HG02571 (cell line): Measurements from ENCODE around the gene ARHGAP45.

Experiments
- ATAC-seq: cut with Tn5 transposase; IDR thresholded peaks from one replicate; pipeline ENCODE4 v1.9.1; 2021; ENCODE audit warnings: mild to moderate bottlenecking, moderate library complexity; ENCODE audit not compliant: unreplicated experiment

The ARHGAP45 gene

DNA sequence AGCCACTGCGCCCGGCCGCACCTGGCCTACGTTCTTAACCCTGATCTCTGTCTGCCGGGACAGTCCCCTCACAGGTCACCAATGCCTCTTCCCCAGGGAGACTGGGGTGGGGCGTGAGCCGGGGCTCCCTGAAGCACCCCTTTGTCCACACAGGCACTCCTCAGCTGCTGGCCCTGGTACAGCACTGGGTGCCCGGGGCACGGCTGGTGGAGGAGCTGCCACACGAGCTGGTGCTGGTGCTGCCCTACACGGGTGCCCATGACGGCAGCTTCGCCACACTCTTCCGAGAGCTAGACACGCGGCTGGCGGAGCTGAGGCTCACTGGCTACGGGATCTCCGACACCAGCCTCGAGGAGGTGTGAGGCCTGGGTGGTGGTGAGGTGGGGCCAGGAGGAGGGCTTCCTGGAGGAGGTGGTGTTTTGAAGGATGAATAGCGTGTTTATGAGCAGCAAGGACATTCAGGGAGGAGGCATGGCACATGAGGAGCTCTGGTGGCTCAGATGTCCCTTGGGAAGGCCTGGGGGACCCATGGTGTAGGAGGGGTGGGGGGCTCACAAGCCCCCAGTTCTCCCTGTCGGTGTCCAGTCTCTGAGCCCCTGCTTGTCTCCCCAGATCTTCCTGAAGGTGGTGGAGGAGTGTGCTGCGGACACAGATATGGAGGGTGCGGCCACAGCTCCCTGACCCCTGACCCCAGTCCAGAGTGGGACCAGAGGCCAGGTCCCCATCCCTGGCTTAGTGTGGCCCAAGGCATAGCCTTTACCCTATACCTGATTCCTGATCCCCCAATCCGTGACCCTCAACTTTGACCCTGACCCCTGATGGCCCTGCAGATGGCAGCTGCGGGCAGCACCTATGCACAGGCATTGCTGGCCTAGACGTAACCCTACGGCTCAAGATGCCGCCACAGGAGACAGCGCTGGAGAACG, 13.5 kb upstream of the ARHGAP45 start:
- ATAC-seq: no peak

DNA sequence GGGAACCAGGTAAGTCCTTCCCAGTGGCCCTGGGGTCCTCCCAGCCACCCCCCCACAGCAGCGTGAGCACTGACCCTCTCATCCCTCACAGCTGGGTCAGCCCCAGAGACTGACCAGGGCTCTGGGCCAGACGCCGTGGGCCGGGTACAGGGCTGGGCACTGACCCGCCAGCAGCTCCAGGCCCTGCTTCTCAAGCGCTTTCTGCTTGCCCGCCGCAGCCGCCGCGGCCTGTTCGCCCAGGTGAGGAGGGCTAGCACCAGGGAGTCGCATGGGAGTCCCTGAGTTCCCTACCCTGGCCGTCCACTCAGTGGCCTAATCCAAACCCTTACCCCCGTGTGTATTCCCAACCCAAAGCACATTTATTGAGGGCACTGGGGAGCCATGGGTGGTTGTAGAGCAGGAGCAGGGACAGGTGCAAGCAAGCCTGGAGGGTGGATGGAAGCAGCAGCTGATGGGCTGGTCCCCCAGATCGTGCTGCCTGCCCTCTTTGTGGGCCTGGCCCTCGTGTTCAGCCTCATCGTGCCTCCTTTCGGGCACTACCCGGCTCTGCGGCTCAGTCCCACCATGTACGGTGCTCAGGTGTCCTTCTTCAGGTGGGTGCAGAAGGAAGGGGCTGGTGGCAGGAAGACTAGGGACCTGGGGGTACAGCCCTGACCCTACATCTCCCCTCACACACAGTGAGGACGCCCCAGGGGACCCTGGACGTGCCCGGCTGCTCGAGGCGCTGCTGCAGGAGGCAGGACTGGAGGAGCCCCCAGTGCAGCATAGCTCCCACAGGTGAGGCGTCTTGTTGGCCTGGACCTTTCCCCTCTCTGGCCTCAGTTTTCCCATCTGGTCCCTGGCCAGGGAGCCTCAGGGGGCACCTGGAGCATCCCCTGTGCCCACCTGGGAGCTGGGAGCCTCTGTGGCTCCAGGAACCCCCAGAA, 12.6 kb upstream of the ARHGAP45 start:
- ATAC-seq: no peak

DNA sequence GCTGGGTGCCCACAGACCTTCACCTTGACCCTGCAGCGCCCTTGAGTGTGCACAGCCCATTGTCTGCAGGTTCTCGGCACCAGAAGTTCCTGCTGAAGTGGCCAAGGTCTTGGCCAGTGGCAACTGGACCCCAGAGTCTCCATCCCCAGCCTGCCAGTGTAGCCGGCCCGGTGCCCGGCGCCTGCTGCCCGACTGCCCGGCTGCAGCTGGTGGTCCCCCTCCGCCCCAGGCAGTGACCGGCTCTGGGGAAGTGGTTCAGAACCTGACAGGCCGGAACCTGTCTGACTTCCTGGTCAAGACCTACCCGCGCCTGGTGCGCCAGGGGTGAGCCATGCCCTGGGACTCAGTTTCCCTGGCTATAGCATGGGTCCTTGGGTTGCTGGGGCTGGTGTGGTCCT, 11.9 kb upstream of the ARHGAP45 start:
- no peak for ATAC-seq

DNA sequence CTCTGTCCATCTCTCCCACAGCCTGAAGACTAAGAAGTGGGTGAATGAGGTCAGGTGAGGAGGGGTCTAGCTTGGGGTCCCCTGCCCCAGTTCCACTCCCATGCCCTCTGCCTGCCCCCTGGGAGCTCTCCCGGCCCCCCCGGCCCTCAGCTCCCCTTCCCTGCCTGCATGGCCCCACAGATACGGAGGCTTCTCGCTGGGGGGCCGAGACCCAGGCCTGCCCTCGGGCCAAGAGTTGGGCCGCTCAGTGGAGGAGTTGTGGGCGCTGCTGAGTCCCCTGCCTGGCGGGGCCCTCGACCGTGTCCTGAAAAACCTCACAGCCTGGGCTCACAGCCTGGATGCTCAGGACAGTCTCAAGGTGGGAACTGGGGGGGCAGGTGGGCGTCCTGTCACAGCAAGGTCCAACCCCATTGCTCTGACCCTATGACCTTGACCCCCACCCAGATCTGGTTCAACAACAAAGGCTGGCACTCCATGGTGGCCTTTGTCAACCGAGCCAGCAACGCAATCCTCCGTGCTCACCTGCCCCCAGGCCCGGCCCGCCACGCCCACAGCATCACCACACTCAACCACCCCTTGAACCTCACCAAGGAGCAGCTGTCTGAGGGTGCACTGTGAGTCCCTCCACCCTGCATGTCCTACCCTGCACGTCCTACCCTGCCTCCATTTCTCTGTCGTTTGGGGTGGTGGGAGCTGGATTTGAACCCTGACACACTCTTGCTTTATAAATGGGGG, 10.9 kb upstream of the ARHGAP45 start:
- ATAC-seq: no peak

DNA sequence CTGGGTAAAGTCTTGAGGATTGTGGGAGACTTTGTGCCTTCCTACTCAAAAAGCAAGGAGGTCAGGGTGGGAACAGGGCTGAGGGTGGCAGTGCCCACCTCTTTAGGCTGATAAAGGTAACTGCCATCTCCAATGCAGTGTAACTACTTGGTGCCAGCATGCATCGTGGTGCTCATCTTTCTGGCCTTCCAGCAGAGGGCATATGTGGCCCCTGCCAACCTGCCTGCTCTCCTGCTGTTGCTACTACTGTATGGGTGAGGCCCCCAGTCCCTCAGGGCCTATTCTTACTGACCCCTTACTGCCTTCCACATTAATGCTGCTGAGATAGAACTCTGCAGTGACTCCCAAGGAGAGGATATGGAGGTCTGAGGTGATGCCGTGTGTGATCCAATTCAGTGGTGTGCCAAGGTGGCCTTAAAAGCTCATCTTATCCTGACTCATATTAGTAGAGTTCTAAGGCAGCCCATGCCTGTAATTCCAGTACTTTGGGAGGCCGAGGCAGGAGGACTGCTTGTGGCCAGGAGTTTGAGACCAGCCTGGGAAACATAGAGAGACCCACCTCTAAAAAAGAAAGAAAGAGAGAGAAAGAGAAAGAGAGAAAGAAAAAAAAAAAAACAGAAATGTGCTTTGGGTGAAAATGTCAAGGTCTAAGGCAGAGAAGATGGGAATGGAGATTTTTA, 9.7 kb upstream of the ARHGAP45 start:
- no peak for ATAC-seq

DNA sequence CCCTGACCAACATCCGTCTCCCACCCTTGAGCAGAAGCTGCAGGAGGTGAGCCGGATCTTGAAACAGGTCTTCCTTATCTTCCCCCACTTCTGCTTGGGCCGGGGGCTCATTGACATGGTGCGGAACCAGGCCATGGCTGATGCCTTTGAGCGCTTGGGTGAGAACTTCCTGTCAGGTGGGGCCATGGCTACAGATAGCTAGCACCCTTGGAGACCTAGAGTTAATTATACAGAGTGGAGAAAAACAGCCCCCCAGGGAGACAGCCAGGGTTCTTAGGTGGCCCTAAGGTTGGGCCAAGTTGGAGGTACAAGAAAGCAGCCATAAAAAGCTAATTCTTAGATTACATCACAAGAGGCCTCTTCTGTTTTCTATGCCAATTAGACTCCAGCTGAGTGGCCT, 8.9 kb upstream of the ARHGAP45 start:
- ATAC-seq: no peak

DNA sequence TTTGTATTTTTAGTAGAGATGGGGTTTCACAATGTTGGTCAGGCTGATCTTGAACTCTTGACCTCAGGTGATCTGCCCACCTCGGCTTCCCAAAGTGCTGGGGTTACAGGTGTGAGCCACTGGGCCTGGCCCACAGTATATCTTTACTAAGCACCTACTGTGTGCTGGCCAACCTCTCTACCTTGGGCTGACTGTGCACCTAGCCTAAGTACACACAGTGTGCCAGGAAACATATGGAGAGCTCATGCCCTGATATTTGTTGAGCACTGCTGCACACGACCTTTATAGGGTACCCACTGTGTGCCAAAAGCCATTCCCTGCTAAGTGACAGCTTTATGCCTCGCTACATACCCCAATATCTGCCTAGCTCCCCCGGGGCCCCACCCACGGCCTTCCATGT, 6.3 kb upstream of the ARHGAP45 start:
- no peak for ATAC-seq

DNA sequence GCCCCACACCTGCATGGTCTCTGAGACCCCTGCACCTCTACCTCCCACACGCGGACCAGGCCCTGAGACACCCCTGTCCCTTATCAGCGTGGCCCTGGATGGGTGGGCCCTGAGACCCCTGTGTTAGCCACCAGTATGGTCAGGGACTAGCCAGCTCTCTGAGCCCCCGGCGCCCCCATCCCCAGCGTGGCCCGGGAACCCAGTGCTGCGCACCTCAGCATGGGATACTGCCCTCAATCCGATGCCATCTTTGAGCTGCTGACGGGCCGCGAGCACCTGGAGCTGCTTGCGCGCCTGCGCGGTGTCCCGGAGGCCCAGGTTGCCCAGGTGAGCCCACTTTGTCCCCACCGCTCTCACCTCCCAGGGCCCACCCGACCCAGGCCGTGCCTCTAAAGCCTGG, 5.0 kb upstream of the ARHGAP45 start:
- ATAC-seq: no peak

DNA sequence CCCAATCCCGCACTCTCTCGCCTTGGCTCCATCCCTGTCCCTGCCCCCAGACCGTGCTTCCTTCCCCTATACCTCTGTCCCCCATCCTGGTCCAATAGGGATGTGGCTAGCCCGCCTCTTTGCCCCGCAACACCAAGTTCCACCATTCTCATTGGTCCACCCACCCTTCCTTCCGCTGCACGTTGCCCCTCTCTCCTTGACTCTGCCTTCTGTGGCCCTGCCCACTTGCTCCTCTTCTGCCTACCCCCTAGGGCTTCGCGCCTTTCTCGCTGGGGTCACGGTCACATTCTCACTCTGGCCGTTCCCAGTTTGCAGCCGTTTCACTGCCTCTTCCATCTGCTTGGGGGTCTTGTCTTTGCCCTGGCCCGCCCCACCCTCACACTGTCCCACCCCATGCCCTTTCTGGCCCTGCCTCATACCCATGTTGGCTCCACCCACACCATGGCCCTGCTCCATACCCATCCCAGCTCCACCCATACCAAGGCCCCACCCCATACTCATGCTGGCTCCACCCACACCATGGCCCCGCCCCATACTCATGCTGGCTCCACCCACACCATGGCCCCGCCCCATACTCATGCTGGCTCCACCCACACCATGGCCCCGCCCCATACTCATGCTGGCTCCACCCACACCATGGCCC, 4.5 kb upstream of the ARHGAP45 start:
- ATAC-seq: no peak

DNA sequence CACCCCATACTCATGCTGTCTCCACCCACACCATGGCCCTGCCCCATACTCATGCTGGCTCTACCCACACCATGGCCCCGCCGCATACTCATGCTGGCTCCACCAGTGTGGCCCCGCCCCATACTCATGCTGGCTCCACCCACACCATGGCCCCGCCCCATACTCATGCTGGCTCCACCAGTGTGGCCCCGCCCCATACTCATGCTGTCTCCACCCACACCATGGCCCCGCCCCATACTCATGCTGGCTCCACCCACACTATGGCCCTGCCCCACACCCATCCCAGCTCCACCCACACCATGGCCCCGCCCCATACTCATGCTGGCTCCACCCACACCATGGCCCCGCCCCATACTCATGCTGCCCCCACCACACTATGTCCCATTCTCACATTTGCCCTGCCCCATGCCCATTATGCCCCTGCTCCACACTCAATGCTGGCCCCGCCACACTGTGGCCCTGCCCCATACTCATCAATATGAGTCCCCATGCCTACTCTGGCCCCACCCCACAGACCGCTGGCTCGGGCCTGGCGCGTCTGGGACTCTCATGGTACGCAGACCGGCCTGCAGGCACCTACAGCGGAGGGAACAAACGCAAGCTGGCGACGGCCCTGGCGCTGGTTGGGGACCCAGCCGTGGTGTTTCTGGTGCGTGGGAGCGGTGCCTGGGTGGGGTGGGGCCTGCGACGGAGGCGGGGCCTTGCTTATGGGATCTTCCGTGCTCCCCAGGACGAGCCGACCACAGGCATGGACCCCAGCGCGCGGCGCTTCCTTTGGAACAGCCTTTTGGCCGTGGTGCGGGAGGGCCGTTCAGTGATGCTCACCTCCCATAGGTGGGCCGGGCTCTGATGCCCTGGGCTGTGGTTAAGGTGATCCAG, 3.7 kb upstream of the ARHGAP45 start:
- ATAC-seq: no peak

DNA sequence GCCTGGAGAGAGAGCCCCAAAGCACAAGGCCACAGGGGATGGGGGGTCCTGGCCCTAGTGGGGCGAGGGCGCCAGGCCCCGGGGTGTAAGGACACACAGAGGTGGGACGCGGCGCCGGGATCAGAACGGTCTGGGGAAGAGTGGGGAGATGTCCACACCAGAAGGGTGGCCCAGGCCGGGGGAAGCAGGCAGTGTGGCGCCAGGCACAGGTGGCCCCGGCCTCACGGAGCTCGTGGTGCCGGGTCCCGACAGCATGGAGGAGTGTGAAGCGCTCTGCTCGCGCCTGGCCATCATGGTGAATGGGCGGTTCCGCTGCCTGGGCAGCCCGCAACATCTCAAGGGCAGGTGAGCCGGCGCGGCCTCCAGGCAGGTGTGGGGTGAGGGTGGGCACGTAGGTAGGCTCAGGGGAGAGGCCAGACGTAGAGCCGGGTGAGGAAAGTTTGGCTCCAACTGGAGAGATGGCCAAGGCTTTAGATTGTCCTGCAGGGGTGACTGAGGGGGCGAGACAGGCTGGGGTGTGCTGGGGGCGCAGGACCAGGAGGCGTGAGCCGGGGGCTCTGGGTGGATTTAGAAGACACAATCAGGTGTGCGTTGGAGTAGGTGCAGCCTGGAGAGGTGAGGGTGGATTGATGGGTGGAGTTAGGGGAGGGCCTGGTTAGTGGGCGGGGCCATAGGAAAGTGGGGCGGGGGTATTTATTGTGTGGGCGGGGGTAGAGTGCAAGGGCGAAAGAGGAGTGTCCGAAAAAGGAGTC, 2.9 kb upstream of the ARHGAP45 start:
- ATAC-seq: no peak

DNA sequence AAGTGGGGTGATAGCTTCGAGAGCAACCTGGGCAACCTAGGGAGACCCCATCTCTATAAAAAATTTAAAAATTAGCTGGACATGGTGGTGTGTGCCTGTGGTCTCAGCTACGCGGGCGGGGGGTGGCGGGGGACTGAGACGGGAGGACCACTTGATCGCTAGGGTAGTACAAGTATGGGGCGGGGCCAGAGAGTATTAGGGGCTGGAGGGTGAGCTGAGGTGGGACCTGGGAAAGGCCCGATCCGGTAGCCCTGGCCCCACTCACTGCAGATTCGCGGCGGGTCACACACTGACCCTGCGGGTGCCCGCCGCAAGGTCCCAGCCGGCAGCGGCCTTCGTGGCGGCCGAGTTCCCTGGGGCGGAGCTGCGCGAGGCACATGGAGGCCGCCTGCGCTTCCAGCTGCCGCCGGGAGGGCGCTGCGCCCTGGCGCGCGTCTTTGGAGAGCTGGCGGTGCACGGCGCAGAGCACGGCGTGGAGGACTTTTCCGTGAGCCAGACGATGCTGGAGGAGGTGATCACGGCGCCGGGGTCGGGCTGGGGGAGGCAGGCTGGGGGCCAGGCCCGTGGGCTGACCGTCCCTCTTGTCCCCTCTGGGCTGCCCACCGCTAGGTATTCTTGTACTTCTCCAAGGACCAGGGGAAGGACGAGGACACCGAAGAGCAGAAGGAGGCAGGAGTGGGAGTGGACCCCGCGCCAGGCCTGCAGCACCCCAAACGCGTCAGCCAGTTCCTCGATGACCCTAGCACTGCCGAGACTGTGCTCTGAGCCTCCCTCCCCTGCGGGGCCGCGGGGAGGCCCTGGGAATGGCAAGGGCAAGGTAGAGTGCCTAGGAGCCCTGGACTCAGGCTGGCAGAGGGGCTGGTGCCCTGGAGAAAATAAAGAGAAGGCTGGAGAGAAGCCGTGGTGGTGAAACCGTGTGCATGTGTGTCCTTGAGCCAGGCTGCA, 2.0 kb upstream of the ARHGAP45 start:
- no peak for ATAC-seq

DNA sequence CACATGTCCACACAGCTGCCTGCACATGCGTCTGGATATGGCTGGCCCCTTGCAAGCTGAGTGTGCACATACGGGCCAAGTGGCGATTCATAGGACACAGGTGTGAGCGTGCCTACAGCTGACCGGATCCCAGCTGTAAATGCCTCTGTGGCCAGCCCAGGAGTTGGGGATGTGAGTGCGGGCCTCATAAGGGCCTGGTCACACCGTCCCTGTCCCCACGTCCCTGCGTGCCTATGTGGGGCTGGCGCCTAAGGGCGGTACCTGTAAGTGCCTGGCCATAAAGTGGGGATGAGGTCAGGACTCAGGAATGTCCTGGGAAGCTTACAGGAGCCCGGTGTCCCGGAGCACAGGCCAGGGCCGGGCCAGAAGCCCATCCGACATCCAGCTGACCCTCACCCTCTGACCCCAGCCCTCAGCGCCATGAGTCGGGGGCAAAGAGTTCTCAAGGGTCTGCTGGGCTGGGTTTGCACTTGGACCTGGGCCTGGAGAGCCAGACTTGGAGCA, 1.3 kb upstream of the ARHGAP45 start:
- ATAC-seq: no peak

DNA sequence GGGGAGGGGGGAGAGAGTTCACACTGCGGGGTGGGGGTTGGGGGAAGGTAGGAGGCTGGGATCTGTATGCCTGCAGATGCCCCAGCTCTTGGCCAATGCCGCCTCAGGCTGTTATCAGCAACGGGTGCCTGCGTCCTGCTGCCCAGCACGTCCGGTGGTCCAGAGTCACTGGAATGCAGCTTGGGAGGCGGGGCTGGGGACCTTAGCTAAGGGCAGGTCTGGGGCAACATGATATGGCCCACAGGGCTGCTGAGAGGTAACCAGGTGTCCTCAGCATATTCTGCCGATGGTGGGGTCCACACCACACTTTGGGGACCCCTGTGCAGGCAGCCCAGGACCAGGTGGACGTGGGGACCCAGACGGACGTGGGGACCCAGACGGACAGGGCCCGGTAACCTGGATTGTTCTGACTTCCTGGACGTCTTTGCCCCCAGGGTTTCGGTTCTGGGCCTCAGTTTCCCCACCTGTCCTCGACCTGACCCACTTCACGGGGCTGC, 668 bp upstream of the ARHGAP45 start:
- ATAC-seq: no peak

DNA sequence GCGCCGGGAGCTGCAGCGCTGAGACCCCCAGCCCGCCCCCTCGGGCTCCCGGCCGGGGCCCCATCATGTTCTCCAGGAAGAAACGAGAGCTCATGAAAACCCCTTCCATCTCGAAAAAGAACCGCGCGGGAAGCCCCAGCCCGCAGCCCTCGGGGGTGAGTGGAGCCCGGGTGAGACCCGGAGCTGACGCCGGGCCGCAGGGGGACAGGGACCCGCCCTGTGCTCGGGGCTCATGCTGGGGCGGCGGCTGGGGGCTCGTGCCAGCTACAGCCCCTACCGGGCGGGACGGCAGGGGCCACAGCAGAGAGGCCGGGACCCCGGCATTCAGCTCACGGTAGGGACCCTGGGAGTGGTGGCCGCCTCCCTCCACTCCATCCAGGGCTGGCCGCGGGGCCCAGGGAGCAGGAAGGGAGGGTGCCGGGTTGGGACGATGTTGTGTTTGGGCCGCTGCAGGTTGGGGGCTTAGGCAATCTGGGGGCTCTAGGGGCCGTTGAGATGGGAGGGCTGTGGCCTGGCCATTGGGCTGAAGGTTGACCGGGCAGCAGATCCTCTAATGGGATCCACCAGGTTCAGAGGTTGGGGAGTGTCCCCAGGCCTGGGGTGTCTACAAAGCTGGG, 482 bp downstream of the ARHGAP45 start:
- no peak for ATAC-seq
